Small intestine (tissue), 7 donors: Measurements from ENCODE around the gene CAMK2A. TPM values are rescaled to one million over a fixed set of nuclear protein-coding genes. Genes with fewer than 3 reads are reported as not detected.
A peak's percentile ranks its signal among the peaks of the same experiment; 100 is the strongest.

Source experiments
- DNase-seq, 2 donors: peaks; one replicate each; pipeline versions ENCODE4 v3.0.0 to v3.0.0-alpha.2; 2013
- FAIRE-seq: peaks from 2 replicates; lab custom pipeline; 2012; peaks lifted over from hg19 to GRCh38; lab: Jason Lieb, UNC
- H3K27ac ChIP-seq, 3 donors: one replicate each; pipeline ENCODE4 v1.5.1; 2013; ENCODE audit warnings: low read length in 2 of 3, mild to moderate bottlenecking in 2 of 3, control low read depth in 1 of 3, inconsistent platforms in 1 of 3, low read depth in 1 of 3, moderate library complexity in 1 of 3
- H3K27me3 ChIP-seq, 3 donors: one replicate each; pipeline ENCODE4 v1.6.1; 2013; ENCODE audit warnings: low read length in 3 of 3, inconsistent platforms in 1 of 3; ENCODE audit not compliant: control insufficient read depth in 3 of 3, insufficient read depth in 3 of 3
- H3K36me3 ChIP-seq, 3 donors: one replicate each; pipeline ENCODE4 v1.6.1; 2013; ENCODE audit warnings: low read length in 3 of 3, inconsistent platforms in 1 of 3, low read depth in 1 of 3, mild to moderate bottlenecking in 1 of 3, moderate library complexity in 1 of 3; ENCODE audit not compliant: control insufficient read depth in 3 of 3, insufficient read depth in 2 of 3
- H3K4me1 ChIP-seq, 3 donors: one replicate each; pipeline ENCODE4 v1.6.1; 2013; ENCODE audit warnings: low read length in 2 of 3, inconsistent platforms in 1 of 3, low read depth in 1 of 3, mild to moderate bottlenecking in 1 of 3, moderate library complexity in 1 of 3; ENCODE audit not compliant: control insufficient read depth in 3 of 3, insufficient read depth in 2 of 3
- H3K4me3 ChIP-seq, 3 donors: one replicate each; pipeline ENCODE4 v1.5.1; 2013; ENCODE audit warnings: low read length in 3 of 3, control low read depth in 1 of 3, inconsistent platforms in 1 of 3, low read depth in 1 of 3, mild to moderate bottlenecking in 1 of 3, moderate library complexity in 1 of 3
- H3K9me3 ChIP-seq, 2 donors: one replicate each; pipeline ENCODE4 v1.6.1; 2013; ENCODE audit warnings: low read depth in 1 of 2, low read length in 1 of 2; ENCODE audit not compliant: control insufficient read depth in 2 of 2, insufficient read depth in 1 of 2
- WGBS, 3 donors: extraction: QIAGEN DNeasy Blood & Tissue Kit; methylation state at CpG; one replicate each; pipeline ENCODE4 v1.1.7; 2013; 5-methylcytosine and 5-hydroxymethylcytosine counted together
- polyA plus RNA-seq, 4 donors: library from polyadenylated mRNA; stranded (reverse) in 3 of 4; unstranded in 1 of 4; fragments of 200-250 nt in 3 of 4; fragments of 120-200 nt in 1 of 4; gene quantifications; one replicate each; pipeline versions ENCODE4 v1.2.1 to v1.2.3, GENCODE V29; 2013
- donor health status: healthy with polysubstance abuse.
- donor health status: control.
- donor health status: control.
- donor health status: Bipolar disorder and iron deficiency.
- donor health status: healthy.

The CAMK2A gene
- polyA plus RNA-seq, 4 donors, result 0.46 to 0.52 TPM; not detected in 2

DNA sequence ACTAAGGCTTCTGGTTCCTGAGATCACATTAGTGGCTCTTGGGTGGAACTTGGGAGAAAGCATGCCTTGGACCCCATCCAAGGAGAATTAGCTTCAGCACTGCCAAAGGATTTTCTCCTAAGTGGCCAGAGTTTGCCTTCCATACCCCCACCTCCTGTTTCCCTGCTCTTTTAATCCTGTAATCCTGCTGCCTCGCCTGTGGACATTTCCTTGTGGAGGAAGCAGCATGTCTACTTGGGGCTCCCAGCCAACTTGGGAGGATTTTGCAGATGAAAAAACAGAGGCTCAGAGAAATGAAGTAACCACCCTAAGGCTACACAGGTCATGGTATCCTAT lies 11.6 kb upstream of the CAMK2A start:
- no peak overlapping the region for H3K27ac ChIP-seq
- DNase-seq, result no peak
- no peaks in the 10 kb centered on the region for H3K9me3 ChIP-seq
- H3K4me3 ChIP-seq, result no peak overlapping the region
- FAIRE-seq, result no peak
- peaks cover 0 to 33% (median 4%) of the 10 kb centered on the region in 3 donors for H3K4me1 ChIP-seq
- WGBS, 3 donors, result 47 to 60% (median 53%) methylated on average over 1 of the region's 1 CpG
- H3K36me3 ChIP-seq, result peaks cover 0 to 7% (median 0%) of the 10 kb centered on the region in 3 donors
- H3K27me3 ChIP-seq, result peaks cover 0 to 53% (median 11%) of the 10 kb centered on the region in 3 donors

DNA sequence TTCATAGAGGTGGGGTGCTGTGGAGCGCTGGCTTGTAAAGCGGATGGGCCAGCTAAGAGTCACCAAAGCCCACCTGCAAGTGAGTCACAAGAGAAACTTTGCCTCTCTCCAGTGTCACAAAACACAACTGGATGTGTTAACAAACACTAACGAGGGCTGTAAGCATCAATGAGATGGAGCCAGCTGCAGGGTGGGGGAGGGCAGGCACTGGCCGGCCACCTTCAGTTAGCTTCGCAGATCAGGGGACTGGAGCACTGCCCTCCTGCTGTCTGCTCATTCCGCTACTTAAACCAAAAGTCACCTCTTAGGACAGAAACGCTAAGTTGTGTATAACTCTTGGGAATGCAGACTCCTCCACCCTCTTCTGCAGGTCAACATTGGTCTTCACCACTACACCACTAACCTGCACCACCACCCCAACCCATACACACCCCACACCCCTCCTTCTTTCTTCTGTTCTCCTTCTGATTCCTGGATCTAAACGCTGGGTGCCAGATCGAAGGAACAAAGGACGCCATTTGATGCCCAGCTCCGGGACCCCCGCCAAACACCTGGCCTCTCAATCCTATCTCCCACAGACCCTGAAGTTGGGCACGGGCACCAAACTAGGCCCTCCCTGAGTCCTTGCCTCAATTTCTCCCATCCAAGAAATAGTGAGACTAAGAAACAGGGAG lies 11.1 kb upstream of the CAMK2A start:
- H3K9me3 ChIP-seq, result no peaks in the 10 kb centered on the region
- WGBS, 3 donors, result 69 to 82% (median 76%) methylated on average over 13 of the region's 13 CpGs
- no peak overlapping the region for H3K4me3 ChIP-seq
- H3K36me3 ChIP-seq, result peaks cover 0 to 7% (median 0%) of the 10 kb centered on the region in 3 donors
- H3K4me1 ChIP-seq, result peaks cover 0 to 38% (median 4%) of the 10 kb centered on the region in 3 donors
- DNase-seq (no peak), FAIRE-seq (no peak)
- H3K27ac ChIP-seq, result peak overlapping the region in 1 of 3 donors; percentile 12
- peaks cover 0 to 53% (median 11%) of the 10 kb centered on the region in 3 donors for H3K27me3 ChIP-seq

DNA sequence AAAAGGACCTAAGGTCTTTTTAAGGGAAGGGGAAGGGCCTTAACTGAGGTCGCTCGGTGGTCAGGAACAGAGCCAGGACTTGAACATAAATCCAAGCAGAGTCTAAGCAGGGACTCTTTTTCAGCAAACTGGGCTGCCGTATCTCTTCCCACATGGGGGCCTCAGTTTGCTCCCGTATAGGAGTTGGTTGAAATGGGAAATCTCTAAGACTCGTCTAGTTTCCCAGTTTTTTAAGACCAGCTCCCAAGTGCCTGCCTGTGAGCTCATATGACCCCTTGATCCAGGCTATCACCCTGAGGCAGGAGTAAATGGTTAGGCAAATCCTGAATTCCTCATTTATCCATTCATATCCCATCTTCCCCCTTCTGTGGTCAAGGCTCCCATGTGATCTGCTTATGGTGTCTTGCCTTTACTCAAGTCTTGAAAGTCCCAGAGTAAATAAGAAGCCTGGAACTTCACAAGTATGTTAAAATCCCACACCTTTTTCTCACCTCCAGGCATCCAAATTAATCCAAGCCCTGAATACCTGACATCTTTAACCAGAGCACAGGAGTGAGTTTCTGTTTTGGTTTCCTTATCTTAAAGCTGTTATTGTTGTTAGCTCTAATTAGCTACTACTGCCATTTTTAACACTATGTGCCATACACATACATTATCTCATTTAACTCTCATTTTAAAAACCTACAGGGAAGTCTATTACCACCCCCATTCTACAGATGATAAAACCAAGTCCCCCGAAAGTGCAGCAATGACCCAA lies 10.2 kb upstream of the CAMK2A start:
- Histone ChIP-seq H3K27me3 (peaks cover 0 to 51% (median 11%) of the 10 kb centered on the region in 3 donors), H3K4me3 (no peak overlapping the region), H3K4me1 (peaks cover 0 to 40% (median 4%) of the 10 kb centered on the region in 3 donors), H3K36me3 (peaks cover 0 to 10% (median 0%) of the 10 kb centered on the region in 3 donors), H3K27ac (peak overlapping the region in 1 of 3 donors; percentile 65), H3K9me3 (no peaks in the 10 kb centered on the region)
- 73 to 87% (median 82%) methylated on average over 6 of the region's 6 CpGs for WGBS, 3 donors
- FAIRE-seq, result no peak
- no peak for DNase-seq

DNA sequence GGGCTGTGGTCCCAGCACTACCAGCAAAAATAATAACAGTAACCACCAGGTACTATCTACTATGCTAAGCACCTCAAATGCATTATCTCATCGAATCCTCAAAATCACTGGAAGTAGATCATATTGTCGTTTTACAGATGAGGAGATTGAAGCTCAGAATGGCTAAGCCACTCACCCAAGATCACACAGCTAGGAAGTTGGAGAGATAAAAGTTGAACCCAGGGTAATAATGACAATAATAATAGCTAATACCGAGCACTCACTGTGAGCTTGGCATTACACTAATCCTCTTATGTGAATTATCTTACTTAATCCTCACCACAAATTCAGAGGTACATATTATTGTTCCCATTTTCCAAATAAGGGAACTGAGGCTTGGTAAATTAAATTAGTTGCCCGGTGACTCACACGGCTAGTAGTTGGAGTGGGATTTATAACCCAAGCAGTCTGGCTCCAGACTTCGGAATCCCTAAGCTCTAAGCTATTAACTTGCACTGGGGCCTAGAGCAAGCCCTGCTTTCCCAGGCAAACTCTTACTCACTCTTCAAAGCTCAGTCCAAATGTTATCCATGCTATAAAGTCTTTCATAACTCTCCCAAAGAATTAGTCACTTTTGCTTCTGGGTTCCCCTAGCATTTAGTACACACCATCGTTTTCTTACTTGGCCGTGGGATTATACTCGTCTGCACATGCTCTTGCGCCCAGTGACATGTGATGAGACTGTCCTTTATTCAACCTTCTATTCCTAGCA lies 9.3 kb upstream of the CAMK2A start:
- Histone ChIP-seq H3K9me3 (no peaks in the 10 kb centered on the region), H3K4me1 (peaks cover 0 to 43% (median 4%) of the 10 kb centered on the region in 3 donors), H3K27ac (peak overlapping the region in 1 of 3 donors; percentile 65), H3K27me3 (peaks cover 0 to 43% (median 11%) of the 10 kb centered on the region in 3 donors), H3K4me3 (no peak overlapping the region), H3K36me3 (peaks cover 0 to 13% (median 0%) of the 10 kb centered on the region in 3 donors)
- WGBS, 3 donors, result 75 to 88% (median 86%) methylated on average over 10 of the region's 10 CpGs
- FAIRE-seq (no peak), DNase-seq (no peak)

DNA sequence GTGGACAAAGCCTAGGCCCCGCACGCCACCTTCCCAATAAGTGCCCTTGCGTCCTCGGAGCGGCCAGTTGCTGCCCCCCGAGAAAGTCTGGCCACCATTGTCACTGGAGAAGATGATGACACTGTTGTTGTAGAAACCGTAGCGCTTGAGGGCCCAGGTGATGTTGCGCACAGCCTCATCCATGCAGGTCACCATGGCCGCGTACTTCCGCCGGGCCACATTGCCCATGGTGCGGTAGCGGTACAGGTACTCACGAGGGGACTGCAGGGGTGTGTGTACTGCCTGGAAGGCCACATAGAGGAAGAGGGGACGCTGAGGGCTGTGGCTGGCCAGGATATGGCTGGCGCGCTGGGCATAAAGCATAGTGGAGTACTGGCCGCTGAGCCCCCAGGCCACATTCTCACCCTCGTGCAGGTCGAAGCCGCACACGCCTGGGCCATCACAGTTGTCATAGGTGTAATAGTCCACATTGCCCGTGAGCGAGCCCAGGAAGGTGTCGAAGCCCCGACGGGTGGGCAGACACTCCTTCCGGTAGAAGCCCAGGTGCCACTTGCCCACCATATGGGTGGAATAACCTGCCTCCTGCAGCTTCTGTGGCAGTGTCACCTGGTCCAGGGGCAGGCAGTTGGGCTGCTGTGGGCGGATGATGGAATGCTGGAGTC lies 8.5 kb upstream of the CAMK2A start:
- H3K27me3 ChIP-seq, result peaks cover 0 to 34% (median 11%) of the 10 kb centered on the region in 3 donors
- H3K4me1 ChIP-seq, result peaks cover 0 to 38% (median 4%) of the 10 kb centered on the region in 3 donors
- 93 to 95% (median 94%) methylated on average over 31 of the region's 31 CpGs for WGBS, 3 donors
- FAIRE-seq (no peak), DNase-seq (no peak)
- H3K27ac ChIP-seq, result no peak overlapping the region
- no peak overlapping the region for H3K4me3 ChIP-seq
- H3K36me3 ChIP-seq, result peaks cover 0 to 16% (median 0%) of the 10 kb centered on the region in 3 donors
- H3K9me3 ChIP-seq, result no peaks in the 10 kb centered on the region

DNA sequence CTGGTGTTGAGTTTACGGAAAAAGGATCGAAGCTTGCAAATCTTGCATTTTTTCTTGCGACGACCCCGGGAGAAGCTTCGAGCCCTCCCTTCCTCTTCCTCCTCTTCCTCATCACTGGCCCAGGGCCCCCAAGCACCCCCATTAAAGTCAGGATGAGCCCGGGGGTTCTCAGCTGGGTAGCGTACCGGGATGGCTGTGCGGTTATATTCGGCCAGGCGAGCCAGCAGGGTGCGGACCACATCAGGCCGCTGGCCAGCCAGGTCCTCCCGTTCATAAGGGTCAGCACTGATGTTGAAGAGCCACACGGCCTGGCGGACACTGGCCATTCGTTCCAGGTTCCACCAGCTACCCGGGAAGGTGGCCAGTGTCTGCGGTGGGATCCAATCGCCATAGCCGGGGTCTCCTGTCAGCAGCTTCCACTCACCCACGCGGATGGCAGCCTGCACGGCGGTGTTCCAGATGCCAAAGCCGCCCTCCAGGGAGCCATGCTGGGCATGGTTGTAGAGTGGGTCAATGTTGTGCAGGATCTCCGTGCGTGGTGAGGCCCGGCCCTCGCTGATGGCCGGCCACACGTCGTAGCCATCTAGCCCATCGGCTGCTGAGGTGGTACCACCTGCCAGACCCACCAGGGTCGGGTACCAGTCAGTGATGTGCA lies 7.8 kb upstream of the CAMK2A start:
- FAIRE-seq (no peak), DNase-seq (no peak)
- no peak overlapping the region for H3K27ac ChIP-seq
- peaks cover 0 to 33% (median 2%) of the 10 kb centered on the region in 3 donors for H3K4me1 ChIP-seq
- H3K27me3 ChIP-seq, result peaks cover 0 to 27% (median 7%) of the 10 kb centered on the region in 3 donors
- no peak overlapping the region for H3K4me3 ChIP-seq
- WGBS, 3 donors, result 94 to 96% (median 95%) methylated on average over 36 of the region's 36 CpGs
- peaks cover 0 to 16% (median 0%) of the 10 kb centered on the region in 3 donors for H3K36me3 ChIP-seq
- H3K9me3 ChIP-seq, result no peaks in the 10 kb centered on the region

DNA sequence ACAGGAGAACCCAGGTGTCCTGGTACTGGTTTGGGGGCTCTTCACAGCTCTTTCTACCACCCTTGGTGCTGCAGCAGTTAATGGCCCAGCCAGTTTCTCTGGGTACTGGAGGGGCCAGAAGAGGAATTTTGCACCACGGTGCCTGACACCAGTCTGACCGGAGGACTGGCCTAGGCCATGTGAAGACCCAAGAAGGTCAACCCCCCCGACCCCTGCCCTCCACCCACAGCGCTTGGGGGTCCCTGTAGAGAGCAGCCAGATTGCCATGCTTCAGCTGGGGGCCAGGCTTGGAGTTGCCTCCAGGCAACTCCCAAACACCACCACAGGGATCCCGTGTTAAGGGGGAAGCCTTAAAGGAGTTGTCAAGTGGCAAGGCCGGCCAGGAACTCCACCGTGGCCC lies 6.9 kb upstream of the CAMK2A start:
- H3K9me3 ChIP-seq, result no peaks in the 10 kb centered on the region
- WGBS, 3 donors, result 90 to 96% (median 90%) methylated on average over 6 to 7 of the region's 7 CpGs
- H3K4me3 ChIP-seq, result no peak overlapping the region
- FAIRE-seq (no peak), DNase-seq (no peak)
- H3K27ac ChIP-seq, result no peak overlapping the region
- H3K4me1 ChIP-seq, result peaks cover 0 to 33% (median 0%) of the 10 kb centered on the region in 3 donors
- H3K27me3 ChIP-seq, result peaks cover 0 to 19% (median under 1%) of the 10 kb centered on the region in 3 donors
- H3K36me3 ChIP-seq, result peaks cover 0 to 16% (median 0%) of the 10 kb centered on the region in 3 donors
